Stimulated activated CD4-positive, alpha-beta T cell treated with anti-CD3 and anti-CD28 coated beads, Interleukin-1b, Interleukin-23, amount 100 ng/mL, for 4 hours (primary cell): Measurements from ENCODE around the gene CPNE4.
"Not testable (repeated sequence)": the region's sequence is repeated elsewhere in the genome, so short reads cannot be mapped to it uniquely, and the experiment has no call there.

Source experiments
- DNase-seq, 2 donors: peaks; one replicate each; pipeline ENCODE4 v3.0.0-alpha.2; 2020; ENCODE audit warnings: low read depth in 2 of 2

Gene CPNE4

GRCh38 chr3:132016061-132017041 lies 18.5 kb downstream of the CPNE4 start:
- DNase-seq: no peak

GRCh38 chr3:132014105-132014504 lies 20.7 kb downstream of the CPNE4 start:
- DNase-seq: no peak

GRCh38 chr3:132009241-132009640 lies 25.6 kb downstream of the CPNE4 start:
- DNase-seq: no peak

GRCh38 chr3:132008837-132009236 lies 26.0 kb downstream of the CPNE4 start:
- no peak for DNase-seq

- no peak for DNase-seq
Measured at GRCh38 chr3:132007617-132008016, 27.2 kb downstream of the CPNE4 start.

- no peak for DNase-seq
Measured at GRCh38 chr3:132006605-132007204, 28.1 kb downstream of the CPNE4 start.

- DNase-seq: no peak
Measured at GRCh38 chr3:132004571-132004970, 30.2 kb downstream of the CPNE4 start.

- DNase-seq: no peak
Measured at GRCh38 chr3:132003685-132004084, 31.1 kb downstream of the CPNE4 start.

GRCh38 chr3:132001999-132002398 lies 32.8 kb downstream of the CPNE4 start:
- no peak for DNase-seq

GRCh38 chr3:132001036-132001435 lies 33.8 kb downstream of the CPNE4 start:
- no peak for DNase-seq

GRCh38 chr3:131998027-131998426 lies 36.8 kb downstream of the CPNE4 start:
- no peak for DNase-seq

GRCh38 chr3:131995891-131996290 lies 38.9 kb downstream of the CPNE4 start:
- no peak for DNase-seq

- DNase-seq: no peak
Measured at GRCh38 chr3:131989318-131989717, 45.5 kb downstream of the CPNE4 start.

GRCh38 chr3:131988209-131988608 lies 46.6 kb downstream of the CPNE4 start:
- no peak for DNase-seq

- DNase-seq: no peak
Measured at GRCh38 chr3:131983689-131984088, 51.1 kb downstream of the CPNE4 start.

GRCh38 chr3:131981323-131981722 lies 53.5 kb downstream of the CPNE4 start:
- DNase-seq: no peak

GRCh38 chr3:131976448-131976847 lies 58.4 kb downstream of the CPNE4 start:
- no peak for DNase-seq

- DNase-seq: no peak
Measured at GRCh38 chr3:131975047-131975446, 59.8 kb downstream of the CPNE4 start.

GRCh38 chr3:131973731-131974130 lies 61.1 kb downstream of the CPNE4 start:
- DNase-seq: no peak

- no peak for DNase-seq
Measured at GRCh38 chr3:131972550-131972949, 62.3 kb downstream of the CPNE4 start.

- no peak for DNase-seq
Measured at GRCh38 chr3:131972091-131972490, 62.7 kb downstream of the CPNE4 start.

- DNase-seq: not testable (repeated sequence)
Measured at GRCh38 chr3:131963442-131963841, 71.4 kb downstream of the CPNE4 start.

- DNase-seq: no peak
Measured at GRCh38 chr3:131962982-131963381, 71.8 kb downstream of the CPNE4 start.
